CD4-positive, alpha-beta T cell (primary cell): Measurements from ENCODE around the gene OR2T35. TPM values are rescaled to one million over a fixed set of nuclear protein-coding genes. Genes with fewer than 3 reads are reported as not detected.

ENCODE experiments used
- ATAC-seq: fragments of 200-7000 bp; cut with Tn5 transposase; one replicate; pipeline ENCODE4 v1.10.0; 2022; ENCODE audit warnings: mild to moderate bottlenecking; ENCODE audit not compliant: poor library complexity
- CTCF ChIA-PET: fragments of 350-600 bp; sonication (Branson Sonifier 250); formaldehyde crosslinking; loops from one replicate; lab custom pipeline; 2021; ENCODE audit warnings: antibody characterized with exemption, inconsistent platforms; lab: Charles Lee
- POLR2A ChIA-PET: fragments of 350-600 bp; sonication (Branson Sonifier 250); formaldehyde crosslinking; loops from one replicate; lab custom pipeline; 2021; ENCODE audit warnings: antibody characterized with exemption, inconsistent platforms; lab: Charles Lee
- DNase-seq, 14 experiments: peaks; one replicate each; pipeline ENCODE4 v3.0.0-alpha.2; 2013 to 2020; ENCODE audit warnings: mixed read lengths in 2 of 14
- H3K27ac ChIP-seq, 2 donors: one replicate each; pipeline versions ENCODE4 v1.5.1 to v1.7.0; 2013; ENCODE audit warnings: low read length in 2 of 2, low read depth in 1 of 2, mild to moderate bottlenecking in 1 of 2
- H3K27me3 ChIP-seq, 2 experiments: 1 replicate in 1 of 2; 2 replicates in 1 of 2; pipeline versions ENCODE4 v1.6.1 to v1.7.0; 2013; ENCODE audit warnings: low read length in 2 of 2, control low read depth in 1 of 2, mild to moderate bottlenecking in 1 of 2, moderate library complexity in 1 of 2; ENCODE audit not compliant: insufficient read depth in 2 of 2, control insufficient read depth in 1 of 2
- H3K36me3 ChIP-seq: one replicate; pipeline ENCODE4 v1.6.1; 2013; ENCODE audit warnings: low read length, control low read depth; ENCODE audit not compliant: insufficient read depth
- H3K4me1 ChIP-seq: one replicate; pipeline ENCODE4 v1.6.1; 2013; ENCODE audit warnings: low read length, control low read depth; ENCODE audit not compliant: insufficient read depth
- H3K4me3 ChIP-seq: one replicate; pipeline ENCODE4 v1.5.1; 2013; ENCODE audit warnings: mild to moderate bottlenecking, low read length, moderate library complexity
- H3K9me3 ChIP-seq, 2 experiments: 1 replicate in 1 of 2; 2 replicates in 1 of 2; pipeline versions ENCODE4 v1.6.1 to v1.7.0; 2013; ENCODE audit warnings: low read length in 2 of 2, mild to moderate bottlenecking in 2 of 2, control low read depth in 1 of 2, moderate library complexity in 1 of 2; ENCODE audit not compliant: control insufficient read depth in 1 of 2, insufficient read depth in 1 of 2
- H3K27ac Mint-ChIP-seq: one replicate; pipeline ENCODE4 v1.8.0; 2020; ENCODE audit warnings: mixed read lengths
- H3K27me3 Mint-ChIP-seq: one replicate; pipeline ENCODE4 v1.8.0; 2021; ENCODE audit warnings: mixed read lengths
- H3K36me3 Mint-ChIP-seq: one replicate; pipeline ENCODE4 v1.8.0; 2021; ENCODE audit warnings: low read depth, mixed read lengths
- H3K4me1 Mint-ChIP-seq: one replicate; pipeline ENCODE4 v1.8.0; 2021; ENCODE audit warnings: low read depth, mixed read lengths
- H3K4me3 Mint-ChIP-seq: one replicate; pipeline ENCODE4 v1.8.0; 2020; ENCODE audit warnings: mild to moderate bottlenecking, mixed read lengths
- H3K9me3 Mint-ChIP-seq: one replicate; pipeline ENCODE4 v1.8.0; 2020; ENCODE audit warnings: mixed read lengths
- intact Hi-C, 2 experiments: fragments of 100-400 bp; cut with DNase I in 1 of 2; cut with micrococcal nuclease in 1 of 2; formaldehyde crosslinking; loops; one replicate each; pipeline versions ENCODE4 v1.15.1 to v1.9.0; 2023 to 2025; cut with DNase I, micrococcal nuclease
- total RNA-seq, 174 experiments: library from RNA in 2 of 174; stranded (reverse) in 2 of 174; gene quantifications; one replicate each; pipeline ENCODE4 v1.2.3 and lab custom pipeline; 2021 to 2026
- TF ChIP-seq, protein P1 (sequence below): fragments of 200-600 bp; IDR thresholded peaks from one replicate; pipeline ENCODE4 v1.8.0; 2022; ENCODE audit warnings: antibody characterized with exemption, mild to moderate bottlenecking

The OR2T35 gene
- total RNA-seq, 2 experiments from 2014 or later, result not detected

DNA sequence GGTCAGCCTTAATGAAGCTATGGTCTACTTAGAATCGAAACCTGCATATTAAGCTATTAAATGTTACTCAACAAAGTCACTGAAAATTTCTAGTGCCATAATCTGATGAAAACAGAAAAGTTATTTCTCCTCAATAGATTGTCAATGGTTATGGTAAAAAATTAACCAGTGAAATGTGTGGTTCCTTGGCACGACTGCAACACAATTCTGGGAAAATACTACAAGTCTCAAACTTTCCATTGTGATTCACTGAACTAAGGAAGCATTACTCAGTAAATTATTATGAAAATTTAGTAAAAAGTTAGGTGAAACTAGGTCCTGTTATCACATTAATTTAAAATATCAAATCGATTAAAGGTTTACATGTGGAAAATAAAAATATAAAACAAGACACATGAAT lies 34.8 kb downstream of the OR2T35 start:
- no peak overlapping the region for H3K27ac ChIP-seq
- H3K27me3 ChIP-seq, result no peaks in the 10 kb centered on the region
- H3K4me3 Mint-ChIP-seq, result no peak overlapping the region
- ChIA-PET POLR2A (no interaction called here), CTCF (no interaction called here)
- H3K9me3 Mint-ChIP-seq, result no peaks in the 10 kb centered on the region
- intact Hi-C loops, result no loop called here
- ATAC-seq (no peak), DNase-seq (no peak)
- no peaks in the 10 kb centered on the region for H3K36me3 Mint-ChIP-seq
- no peaks in the 10 kb centered on the region for H3K36me3 ChIP-seq
- H3K4me3 ChIP-seq, result no peak overlapping the region
- H3K9me3 ChIP-seq, result no peaks in the 10 kb centered on the region
- H3K4me1 Mint-ChIP-seq, result no peaks in the 10 kb centered on the region
- TF ChIP-seq, protein P1, sequence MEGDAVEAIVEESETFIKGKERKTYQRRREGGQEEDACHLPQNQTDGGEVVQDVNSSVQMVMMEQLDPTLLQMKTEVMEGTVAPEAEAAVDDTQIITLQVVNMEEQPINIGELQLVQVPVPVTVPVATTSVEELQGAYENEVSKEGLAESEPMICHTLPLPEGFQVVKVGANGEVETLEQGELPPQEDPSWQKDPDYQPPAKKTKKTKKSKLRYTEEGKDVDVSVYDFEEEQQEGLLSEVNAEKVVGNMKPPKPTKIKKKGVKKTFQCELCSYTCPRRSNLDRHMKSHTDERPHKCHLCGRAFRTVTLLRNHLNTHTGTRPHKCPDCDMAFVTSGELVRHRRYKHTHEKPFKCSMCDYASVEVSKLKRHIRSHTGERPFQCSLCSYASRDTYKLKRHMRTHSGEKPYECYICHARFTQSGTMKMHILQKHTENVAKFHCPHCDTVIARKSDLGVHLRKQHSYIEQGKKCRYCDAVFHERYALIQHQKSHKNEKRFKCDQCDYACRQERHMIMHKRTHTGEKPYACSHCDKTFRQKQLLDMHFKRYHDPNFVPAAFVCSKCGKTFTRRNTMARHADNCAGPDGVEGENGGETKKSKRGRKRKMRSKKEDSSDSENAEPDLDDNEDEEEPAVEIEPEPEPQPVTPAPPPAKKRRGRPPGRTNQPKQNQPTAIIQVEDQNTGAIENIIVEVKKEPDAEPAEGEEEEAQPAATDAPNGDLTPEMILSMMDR, result no peak
- H3K27ac Mint-ChIP-seq, result no peak overlapping the region
- no peaks in the 10 kb centered on the region for H3K4me1 ChIP-seq
- H3K27me3 Mint-ChIP-seq, result no peaks in the 10 kb centered on the region

DNA sequence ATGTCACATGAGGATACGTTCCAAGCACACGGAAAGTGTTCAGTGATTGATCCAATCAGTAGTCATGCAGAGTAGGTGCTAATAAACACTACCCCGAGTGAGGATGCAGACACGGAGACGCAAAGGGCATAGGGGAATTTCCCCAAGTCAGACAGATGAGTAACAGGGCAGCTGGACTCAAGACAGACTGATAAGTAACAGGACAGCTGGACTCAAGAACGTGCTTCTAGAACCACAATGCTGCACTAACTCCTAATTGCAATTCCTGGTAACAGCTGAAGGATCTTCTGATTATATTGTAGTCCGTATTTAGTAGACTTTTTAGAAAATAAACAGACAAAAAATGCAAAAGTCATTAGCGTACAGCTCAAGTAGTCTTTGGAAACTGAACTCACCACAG lies 45.7 kb downstream of the OR2T35 start:
- H3K9me3 ChIP-seq, result no peaks in the 10 kb centered on the region
- ChIA-PET CTCF (no interaction called here), POLR2A (no interaction called here)
- H3K27me3 ChIP-seq, result no peaks in the 10 kb centered on the region
- H3K36me3 ChIP-seq, result no peaks in the 10 kb centered on the region
- H3K36me3 Mint-ChIP-seq, result no peaks in the 10 kb centered on the region
- H3K9me3 Mint-ChIP-seq, result no peaks in the 10 kb centered on the region
- H3K4me3 ChIP-seq, result no peak overlapping the region
- ATAC-seq (no peak), DNase-seq (no peak)
- TF ChIP-seq, protein P1, result no peak
- H3K27ac Mint-ChIP-seq, result no peak overlapping the region
- H3K27me3 Mint-ChIP-seq, result peaks cover 7% of the 10 kb centered on the region
- no peak overlapping the region for H3K4me3 Mint-ChIP-seq
- H3K4me1 Mint-ChIP-seq, result no peaks in the 10 kb centered on the region
- no peak overlapping the region for H3K27ac ChIP-seq
- no peaks in the 10 kb centered on the region for H3K4me1 ChIP-seq
- intact Hi-C loops, result loop anchor here in 1 of 2 experiments (10.0 kb wide), 1 partner anchor 75 kb away; no protein-coding TSS in a partner anchor

DNA sequence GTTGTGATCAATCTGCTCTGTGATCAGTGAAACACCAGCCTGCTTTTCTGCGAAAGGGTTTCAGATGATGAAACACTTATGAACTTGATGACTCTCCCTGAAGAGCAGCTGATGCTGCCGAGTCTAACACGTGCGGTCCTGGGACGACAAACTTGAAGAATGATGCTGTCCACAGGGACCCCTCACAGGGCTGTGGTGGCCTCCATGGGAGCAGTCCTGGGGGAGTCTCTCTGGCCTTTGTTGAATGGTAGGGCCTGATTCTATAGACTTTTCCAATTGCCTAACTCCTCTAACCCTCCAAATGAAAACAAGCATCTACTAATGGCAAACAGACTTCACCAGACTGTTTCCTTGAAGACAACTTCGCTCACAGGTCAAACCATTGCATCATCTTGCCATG lies 47.5 kb downstream of the OR2T35 start, which contains the start of gene OR2T10:
OR2T10 (minus strand) TSS at position 112 of the 400 bp plus-strand sequence. CDS start 3,932 bp downstream, outside the sequence.
- intact Hi-C loops, result loop anchor here in 1 of 2 experiments (10.0 kb wide), 1 partner anchor 73 kb away; no protein-coding TSS in a partner anchor
- CTCF ChIA-PET, result no interaction called here
- no peak within 1 kb of the TSS for H3K4me3 ChIP-seq
- ATAC-seq, result no peak
- no peak for DNase-seq
- POLR2A ChIA-PET, result no interaction called here
- Mint-ChIP-seq H3K27me3 (peaks cover 4% of the 10 kb centered on the region), H3K27ac (no peak within 1 kb of the TSS), H3K36me3 (no peaks in the 10 kb centered on the region), H3K4me1 (no peaks in the 10 kb centered on the region), H3K4me3 (no peak within 1 kb of the TSS), H3K9me3 (no peaks in the 10 kb centered on the region)
- TF ChIP-seq, protein P1, result no peak
- H3K27ac ChIP-seq, result no peak within 1 kb of the TSS
- no peaks in the 10 kb centered on the region for H3K4me1 ChIP-seq
- H3K9me3 ChIP-seq, result no peaks in the 10 kb centered on the region
- no peaks in the 10 kb centered on the region for H3K27me3 ChIP-seq
- no peaks in the 10 kb centered on the region for H3K36me3 ChIP-seq
